GM12891 (cell line): ENCODE data around the gene ELMO1.
A peak's percentile ranks its signal among the peaks of the same experiment; 100 is the strongest.

ENCODE experiments used
- DNase-seq: peaks from one replicate; pipeline ENCODE4 v3.0.0; 2011; ENCODE audit warnings: low spot score; ENCODE audit not compliant: insufficient read length
- FAIRE-seq: peaks from 2 replicates; lab custom pipeline; 2011; peaks lifted over from hg19 to GRCh38; lab: Jason Lieb, UNC
- PAX5 ChIP-seq: IDR thresholded peaks from 2 replicates; pipeline ENCODE4 v1.6.1; 2011; ENCODE audit warnings: low read length, moderate library complexity, mild to moderate bottlenecking; ENCODE audit not compliant: insufficient read depth, severe bottlenecking
- POLR2A ChIP-seq: IDR thresholded peaks from 2 replicates; pipeline ENCODE4 v1.6.1; 2011; ENCODE audit warnings: low read depth, low read length, control low read depth
- POLR2AphosphoS5 ChIP-seq: IDR thresholded peaks from 2 replicates; pipeline ENCODE4 v1.6.1; 2011; ENCODE audit warnings: low read depth, low read length, control low read depth
- POU2F2 ChIP-seq: IDR thresholded peaks from 2 replicates; pipeline ENCODE4 v1.6.1; 2011; ENCODE audit warnings: low read depth, mild to moderate bottlenecking, control low read depth, low read length, moderate library complexity
- SPI1 ChIP-seq: IDR thresholded peaks from 2 replicates; pipeline ENCODE4 v1.6.1; 2011; ENCODE audit warnings: low read depth, low read length, control low read depth
- TAF1 ChIP-seq: IDR thresholded peaks from 2 replicates; pipeline ENCODE4 v1.6.1; 2011; ENCODE audit warnings: low read depth, low read length, control low read depth

ELMO1 gene

DNA sequence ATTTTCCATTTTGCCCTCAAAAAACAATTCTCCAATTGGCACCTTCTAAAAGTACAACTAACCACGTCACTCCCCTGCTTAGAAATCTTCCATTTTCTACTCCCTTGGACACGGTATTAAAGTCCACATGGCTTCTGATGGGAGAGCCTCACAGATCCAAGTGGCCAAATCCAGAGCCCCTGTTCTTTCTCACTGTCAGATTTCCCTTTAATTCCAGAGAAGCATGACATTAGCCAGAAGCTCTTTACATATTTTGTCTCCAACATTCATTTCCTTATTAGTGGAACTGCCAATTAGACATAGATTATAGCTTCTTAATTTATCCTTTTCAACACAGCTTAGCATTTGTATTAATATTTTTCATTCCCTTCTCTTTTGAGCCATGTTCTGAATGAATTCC is 118.7 kb downstream of the ELMO1 start:
- TF ChIP-seq TAF1: no peak
- no peak for TF ChIP-seq SPI1
- no peak for TF ChIP-seq PAX5
- TF ChIP-seq POLR2A: no peak
- TF ChIP-seq POU2F2: no peak
- no peak for TF ChIP-seq POLR2AphosphoS5
- FAIRE-seq: no peak

DNA sequence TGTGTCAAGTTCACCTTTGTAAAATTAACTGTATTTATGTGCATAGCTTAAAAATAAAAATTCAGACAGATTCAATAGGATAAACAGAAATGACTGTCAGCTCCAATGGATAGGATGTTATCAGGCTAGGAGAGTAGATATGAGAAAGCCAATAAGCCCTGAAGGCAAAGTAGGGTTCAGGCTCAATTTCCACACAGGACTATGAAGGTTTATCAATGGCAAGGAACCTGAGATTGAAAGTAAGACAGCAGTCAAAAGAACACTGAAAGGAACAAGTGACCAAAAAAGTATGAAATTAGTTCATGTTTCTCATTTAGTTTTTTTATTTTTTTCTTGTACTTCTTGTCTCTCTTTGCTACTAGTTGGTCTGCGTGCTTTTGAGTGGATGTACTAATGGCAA is 121.4 kb downstream of the ELMO1 start:
- DNase-seq (no peak), FAIRE-seq (no peak)
- TF ChIP-seq POLR2AphosphoS5 (no peak), POU2F2 (no peak), TAF1 (no peak), PAX5 (no peak), POLR2A (no peak)

More for the DNA sequence above, 118.7 kb downstream of the ELMO1 start:
- no peak for DNase-seq

DNA sequence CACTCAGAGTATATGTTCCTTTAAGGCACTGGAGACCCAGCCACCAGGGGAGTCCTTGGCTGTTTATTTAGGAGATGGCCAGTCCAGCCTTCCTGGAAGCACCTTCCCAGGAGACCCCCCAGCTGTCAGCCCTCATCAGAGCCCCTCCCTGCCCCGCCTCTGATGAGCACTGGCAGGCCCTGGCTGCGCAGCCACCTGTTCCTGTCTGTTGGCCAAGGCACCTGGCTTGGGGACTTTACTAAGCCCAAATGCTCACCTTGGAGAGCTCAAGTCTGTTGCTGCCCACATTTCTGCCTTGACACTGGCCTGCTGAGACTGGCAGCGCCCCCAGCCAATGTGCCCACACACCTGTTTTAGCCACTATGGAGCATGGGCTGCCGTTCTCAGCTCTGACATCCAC is 124.7 kb downstream of the ELMO1 start:
- FAIRE-seq (no peak), DNase-seq (no peak)
- no peak for TF ChIP-seq SPI1
- TF ChIP-seq TAF1: no peak
- no peak for TF ChIP-seq POLR2A
- no peak for TF ChIP-seq PAX5
- TF ChIP-seq POLR2AphosphoS5: no peak
- no peak for TF ChIP-seq POU2F2

DNA sequence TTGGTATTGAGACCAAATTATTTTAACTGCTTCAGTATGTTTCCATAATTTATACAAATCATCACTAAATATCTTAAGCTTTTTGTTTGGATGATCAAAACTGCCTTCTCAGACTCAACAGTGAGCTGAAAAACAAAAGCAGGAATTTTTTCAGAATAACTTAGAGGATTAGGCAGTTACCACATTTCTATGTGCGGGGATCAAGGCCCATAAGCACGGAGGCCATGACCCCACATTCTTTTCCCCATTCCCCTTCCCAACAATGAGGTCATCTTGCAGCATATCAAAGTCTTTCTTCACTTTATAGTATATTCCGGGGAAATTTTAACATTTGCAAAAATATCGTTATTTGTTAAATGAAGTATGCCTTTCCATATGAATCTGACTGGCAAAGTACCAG is 125.8 kb downstream of the ELMO1 start:
- DNase-seq (no peak), FAIRE-seq (no peak)
- TF ChIP-seq POU2F2 (no peak), PAX5 (no peak), POLR2AphosphoS5 (no peak), SPI1 (no peak), POLR2A (no peak), TAF1 (no peak)

DNA sequence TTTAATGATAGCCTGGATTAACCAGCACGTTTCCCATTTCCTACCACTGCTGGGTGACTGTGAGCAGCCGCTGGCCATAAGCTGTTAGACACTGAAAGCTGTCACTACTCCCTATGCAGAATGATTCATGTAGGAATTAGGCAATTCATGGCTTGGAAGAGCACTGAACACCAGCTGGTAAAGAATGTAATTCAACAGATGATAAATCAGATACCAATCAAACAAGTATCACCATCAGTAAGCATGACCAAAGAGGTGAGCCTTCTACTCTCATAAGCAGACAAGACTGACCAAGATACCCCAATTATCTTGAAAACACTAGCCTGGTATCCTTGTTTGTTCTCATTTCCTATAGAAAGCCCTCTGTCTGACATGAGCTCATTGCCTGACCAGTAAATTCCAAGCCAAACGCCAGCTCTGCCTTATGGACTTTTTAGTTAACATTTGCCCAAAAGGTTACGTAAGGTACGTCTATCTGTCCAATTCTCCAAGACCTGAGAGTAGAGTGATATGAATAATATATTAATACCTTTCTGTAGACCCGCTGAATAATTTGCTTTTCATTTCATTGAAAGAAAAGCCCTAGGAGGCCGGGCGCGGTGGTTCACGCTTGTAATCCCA is 127.7 kb downstream of the ELMO1 start:
- peak; percentile 38 for FAIRE-seq
- no peak for TF ChIP-seq POLR2A
- no peak for TF ChIP-seq TAF1
- no peak for TF ChIP-seq PAX5
- no peak for TF ChIP-seq POLR2AphosphoS5
- no peak for TF ChIP-seq POU2F2
- TF ChIP-seq SPI1: no peak
- no peak for DNase-seq

DNA sequence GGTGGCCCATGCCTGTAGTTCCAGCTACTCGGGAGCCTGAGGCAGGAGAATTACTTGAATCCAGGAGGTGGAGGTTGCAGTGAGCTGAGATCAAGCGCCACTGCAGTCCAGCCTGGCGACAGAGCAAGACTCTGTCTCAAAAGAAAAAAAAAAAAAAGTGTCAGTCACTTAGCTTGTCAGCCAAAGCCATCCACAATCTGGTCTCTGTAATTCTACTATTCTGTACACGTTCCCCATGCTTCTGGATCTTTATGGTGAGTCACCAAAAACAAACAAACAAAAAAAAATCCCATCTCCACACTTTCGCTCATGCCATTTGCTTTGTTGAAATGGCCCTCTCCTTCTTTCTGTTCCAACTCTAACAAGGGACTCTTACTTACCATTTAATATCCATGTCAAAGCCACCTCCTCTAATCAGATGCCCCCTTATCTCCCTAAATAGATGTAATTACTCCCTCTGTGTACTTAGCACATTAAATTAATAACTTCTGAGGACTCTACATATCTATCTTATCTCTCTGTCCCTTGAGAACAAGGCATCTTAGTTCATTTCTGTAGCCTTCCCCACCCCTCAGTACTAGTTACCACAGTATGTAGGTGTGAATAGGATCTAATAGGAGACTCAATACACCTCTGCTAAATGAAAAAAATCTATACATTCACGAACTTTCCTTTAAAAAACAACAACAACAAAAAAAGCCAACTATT is 128.4 kb downstream of the ELMO1 start:
- TF ChIP-seq SPI1: no peak
- no peak for TF ChIP-seq POLR2AphosphoS5
- no peak for TF ChIP-seq TAF1
- TF ChIP-seq PAX5: no peak
- TF ChIP-seq POLR2A: 0 out of 2 replicates have a peak, but pooled peaks have one; percentile 4
- no peak for TF ChIP-seq POU2F2
- no peak for DNase-seq
- no peak for FAIRE-seq

DNA sequence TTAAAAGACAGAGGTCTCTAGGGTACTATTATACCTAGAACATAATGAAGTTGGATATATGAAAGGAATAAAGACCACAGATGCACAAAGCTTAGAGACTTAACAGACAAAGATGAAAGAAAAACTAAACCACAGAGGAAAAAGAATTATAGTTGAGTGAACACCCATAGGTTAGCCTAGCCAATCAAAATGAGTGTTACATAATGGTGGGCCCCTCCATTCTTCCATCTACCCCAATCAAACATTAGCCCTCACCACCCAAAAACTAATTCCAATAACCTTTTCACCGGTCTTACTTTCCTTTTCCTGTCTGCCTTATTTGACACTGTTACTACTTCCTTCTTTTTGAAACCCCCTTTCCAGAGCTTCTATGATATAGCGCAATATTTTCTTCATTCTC is 130.1 kb downstream of the ELMO1 start:
- FAIRE-seq: peak; percentile 43
- TF ChIP-seq POLR2AphosphoS5 (no peak), POU2F2 (no peak), TAF1 (no peak), PAX5 (no peak), POLR2A (no peak), SPI1 (no peak)
- DNase-seq: no peak

DNA sequence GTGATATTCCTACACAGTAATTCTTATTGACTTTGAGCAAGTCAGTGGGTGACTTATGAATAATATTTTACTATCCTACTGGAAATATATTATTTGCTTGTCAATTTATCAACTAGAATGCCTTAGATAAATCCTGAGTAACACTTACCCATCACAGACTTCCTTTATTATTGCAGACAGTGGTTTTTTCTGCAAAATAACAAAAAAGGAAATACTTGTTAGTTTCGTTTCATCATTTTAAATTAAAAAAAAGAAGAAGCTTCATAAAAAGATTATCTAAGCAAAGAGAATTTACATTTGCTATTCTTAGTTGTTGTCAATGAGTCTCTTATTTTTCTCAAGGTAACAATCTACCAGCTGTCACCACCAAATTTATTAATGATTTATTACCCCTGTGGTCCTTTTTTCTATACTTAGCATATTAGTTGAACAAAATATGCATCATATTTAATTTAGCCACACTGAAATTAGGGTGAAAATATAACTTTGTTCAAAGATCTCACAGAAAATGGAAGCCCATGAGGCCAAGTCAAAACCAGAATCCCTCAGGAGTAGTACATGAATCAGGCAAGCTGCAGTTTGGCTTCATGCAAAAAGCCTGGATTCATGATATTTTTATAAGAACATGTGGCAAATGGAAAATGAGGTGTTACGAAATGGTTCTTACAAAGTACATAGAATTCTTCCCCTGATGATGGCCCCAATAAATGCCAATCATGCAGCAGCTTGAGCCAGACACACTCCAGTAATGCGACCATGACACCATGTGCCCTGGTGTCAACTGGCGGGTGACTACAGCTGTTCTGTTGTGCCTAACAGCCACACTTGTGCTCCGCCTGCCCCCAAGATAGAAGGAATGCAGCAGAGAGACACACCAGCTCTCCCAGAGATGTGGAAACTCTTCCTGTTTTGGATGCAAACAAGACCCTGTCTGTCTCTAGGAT is 132.6 kb downstream of the ELMO1 start:
- FAIRE-seq (no peak), DNase-seq (no peak)
- TF ChIP-seq POLR2A (no peak), POU2F2 (no peak), PAX5 (no peak), SPI1 (no peak), POLR2AphosphoS5 (no peak), TAF1 (no peak)

DNA sequence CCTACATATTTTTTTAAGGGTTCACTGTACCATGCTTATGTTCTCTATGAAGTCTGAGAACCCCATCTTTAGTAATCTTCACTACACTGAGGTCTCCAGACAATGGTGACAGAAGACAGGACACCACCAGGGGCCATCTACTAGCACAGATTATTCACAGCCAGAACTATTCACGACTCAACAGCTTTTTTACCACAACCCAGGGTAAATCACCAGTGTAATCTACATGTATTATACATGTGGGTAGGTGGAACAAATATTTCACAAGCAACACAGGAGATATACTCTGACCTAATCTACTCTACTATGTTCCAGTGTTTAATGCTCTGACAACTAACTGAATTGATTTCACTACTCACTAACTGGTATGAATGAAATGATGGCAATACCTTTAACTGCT is 136.1 kb downstream of the ELMO1 start:
- FAIRE-seq: no peak
- TF ChIP-seq SPI1 (no peak), TAF1 (no peak), PAX5 (no peak), POU2F2 (no peak), POLR2AphosphoS5 (no peak), POLR2A (no peak)
- no peak for DNase-seq
